Measurements from ENCODE around the gene RRP15. TPM values are rescaled to one million over a fixed set of nuclear protein-coding genes. Genes with fewer than 3 reads are reported as not detected.

The RRP15 gene
- total RNA-seq, 1 donor from 2014 or later: 20.3 TPM

DNA sequence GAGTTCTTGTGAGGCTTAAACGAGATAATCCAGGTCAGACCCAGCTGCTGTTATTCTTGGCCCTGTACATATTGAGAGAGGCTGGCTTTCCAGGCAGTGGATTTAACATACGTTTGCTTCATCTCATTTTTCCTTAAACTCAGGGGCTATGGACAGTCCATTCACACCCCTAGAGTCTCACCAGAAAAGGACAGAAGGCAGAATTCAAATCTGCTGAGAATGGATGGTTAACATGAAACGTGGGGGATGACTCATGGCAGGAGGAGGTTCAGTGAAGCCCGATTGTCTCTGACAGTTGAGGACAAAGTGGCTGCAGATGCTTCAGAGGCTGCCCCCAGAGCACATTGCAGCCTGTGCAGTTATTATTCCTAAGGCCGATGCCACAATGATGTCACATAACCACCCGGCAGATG lies 99.5 kb downstream of the RRP15 start:
- no peak for DNase-seq (ENCODE audit: extremely low spot score, unreplicated experiment)
- Mint-ChIP-seq H3K9me3 (ENCODE audit: unreplicated experiment) (no peaks in the 10 kb centered on the region), H3K4me1 (ENCODE audit: unreplicated experiment) (peaks cover 79% of the 10 kb centered on the region), H3K4me3 (ENCODE audit: unreplicated experiment) (no peak overlapping the region), H3K27ac (ENCODE audit: unreplicated experiment) (peak overlapping the region; percentile 52), H3K27me3 (ENCODE audit: unreplicated experiment) (no peaks in the 10 kb centered on the region), H3K36me3 (ENCODE audit: unreplicated experiment) (peaks cover 15% of the 10 kb centered on the region)
- TF ChIP-seq, protein P1, sequence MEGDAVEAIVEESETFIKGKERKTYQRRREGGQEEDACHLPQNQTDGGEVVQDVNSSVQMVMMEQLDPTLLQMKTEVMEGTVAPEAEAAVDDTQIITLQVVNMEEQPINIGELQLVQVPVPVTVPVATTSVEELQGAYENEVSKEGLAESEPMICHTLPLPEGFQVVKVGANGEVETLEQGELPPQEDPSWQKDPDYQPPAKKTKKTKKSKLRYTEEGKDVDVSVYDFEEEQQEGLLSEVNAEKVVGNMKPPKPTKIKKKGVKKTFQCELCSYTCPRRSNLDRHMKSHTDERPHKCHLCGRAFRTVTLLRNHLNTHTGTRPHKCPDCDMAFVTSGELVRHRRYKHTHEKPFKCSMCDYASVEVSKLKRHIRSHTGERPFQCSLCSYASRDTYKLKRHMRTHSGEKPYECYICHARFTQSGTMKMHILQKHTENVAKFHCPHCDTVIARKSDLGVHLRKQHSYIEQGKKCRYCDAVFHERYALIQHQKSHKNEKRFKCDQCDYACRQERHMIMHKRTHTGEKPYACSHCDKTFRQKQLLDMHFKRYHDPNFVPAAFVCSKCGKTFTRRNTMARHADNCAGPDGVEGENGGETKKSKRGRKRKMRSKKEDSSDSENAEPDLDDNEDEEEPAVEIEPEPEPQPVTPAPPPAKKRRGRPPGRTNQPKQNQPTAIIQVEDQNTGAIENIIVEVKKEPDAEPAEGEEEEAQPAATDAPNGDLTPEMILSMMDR (IDR thresholded peaks at IDR 0.05): no peak

Other genes with a start within 250 kb of the RRP15 start
- 175 and 184 TPM in 2 replicates for gene TGFB2, start 60.0 kb downstream of the RRP15 start, total RNA-seq